CD4-positive, alpha-beta T cell (primary cell): ENCODE data around the gene TGFBR2. TPM values are rescaled to one million over a fixed set of nuclear protein-coding genes. Genes with fewer than 3 reads are reported as not detected.

Experiments used
- ATAC-seq: fragments of 200-7000 bp; cut with Tn5 transposase; one replicate; pipeline ENCODE4 v1.10.0; 2022; ENCODE audit warnings: mild to moderate bottlenecking; ENCODE audit not compliant: poor library complexity
- CTCF ChIA-PET: fragments of 350-600 bp; sonication (Branson Sonifier 250); formaldehyde crosslinking; loops from one replicate; lab custom pipeline; 2021; ENCODE audit warnings: antibody characterized with exemption, inconsistent platforms; lab: Charles Lee
- POLR2A ChIA-PET: fragments of 350-600 bp; sonication (Branson Sonifier 250); formaldehyde crosslinking; loops from one replicate; lab custom pipeline; 2021; ENCODE audit warnings: antibody characterized with exemption, inconsistent platforms; lab: Charles Lee
- DNase-seq, 14 experiments: peaks; one replicate each; pipeline ENCODE4 v3.0.0-alpha.2; 2013 to 2020; ENCODE audit warnings: mixed read lengths in 2 of 14
- H3K27ac ChIP-seq, 2 donors: one replicate each; pipeline versions ENCODE4 v1.5.1 to v1.7.0; 2013; ENCODE audit warnings: low read length in 2 of 2, low read depth in 1 of 2, mild to moderate bottlenecking in 1 of 2
- H3K27me3 ChIP-seq, 2 experiments: 1 replicate in 1 of 2; 2 replicates in 1 of 2; pipeline versions ENCODE4 v1.6.1 to v1.7.0; 2013; ENCODE audit warnings: low read length in 2 of 2, control low read depth in 1 of 2, mild to moderate bottlenecking in 1 of 2, moderate library complexity in 1 of 2; ENCODE audit not compliant: insufficient read depth in 2 of 2, control insufficient read depth in 1 of 2
- H3K36me3 ChIP-seq: one replicate; pipeline ENCODE4 v1.6.1; 2013; ENCODE audit warnings: low read length, control low read depth; ENCODE audit not compliant: insufficient read depth
- H3K4me1 ChIP-seq: one replicate; pipeline ENCODE4 v1.6.1; 2013; ENCODE audit warnings: low read length, control low read depth; ENCODE audit not compliant: insufficient read depth
- H3K4me3 ChIP-seq: one replicate; pipeline ENCODE4 v1.5.1; 2013; ENCODE audit warnings: mild to moderate bottlenecking, low read length, moderate library complexity
- H3K9me3 ChIP-seq, 2 experiments: 1 replicate in 1 of 2; 2 replicates in 1 of 2; pipeline versions ENCODE4 v1.6.1 to v1.7.0; 2013; ENCODE audit warnings: low read length in 2 of 2, mild to moderate bottlenecking in 2 of 2, control low read depth in 1 of 2, moderate library complexity in 1 of 2; ENCODE audit not compliant: control insufficient read depth in 1 of 2, insufficient read depth in 1 of 2
- H3K27ac Mint-ChIP-seq: one replicate; pipeline ENCODE4 v1.8.0; 2020; ENCODE audit warnings: mixed read lengths
- H3K27me3 Mint-ChIP-seq: one replicate; pipeline ENCODE4 v1.8.0; 2021; ENCODE audit warnings: mixed read lengths
- H3K36me3 Mint-ChIP-seq: one replicate; pipeline ENCODE4 v1.8.0; 2021; ENCODE audit warnings: low read depth, mixed read lengths
- H3K4me1 Mint-ChIP-seq: one replicate; pipeline ENCODE4 v1.8.0; 2021; ENCODE audit warnings: low read depth, mixed read lengths
- H3K4me3 Mint-ChIP-seq: one replicate; pipeline ENCODE4 v1.8.0; 2020; ENCODE audit warnings: mild to moderate bottlenecking, mixed read lengths
- H3K9me3 Mint-ChIP-seq: one replicate; pipeline ENCODE4 v1.8.0; 2020; ENCODE audit warnings: mixed read lengths
- CTCF ChIP-seq: fragments of 200-600 bp; IDR thresholded peaks from one replicate; pipeline ENCODE4 v1.8.0; 2022; ENCODE audit warnings: antibody characterized with exemption, mild to moderate bottlenecking
- intact Hi-C, 2 experiments: fragments of 100-400 bp; cut with DNase I in 1 of 2; cut with micrococcal nuclease in 1 of 2; formaldehyde crosslinking; loops; one replicate each; pipeline versions ENCODE4 v1.15.1 to v1.9.0; 2023 to 2025; cut with DNase I, micrococcal nuclease
- total RNA-seq, 174 experiments: library from RNA in 2 of 174; stranded (reverse) in 2 of 174; gene quantifications; one replicate each; pipeline ENCODE4 v1.2.3 and lab custom pipeline; 2021 to 2026

Gene TGFBR2
- total RNA-seq, 2 experiments from 2014 or later = 203 to 205 TPM

- H3K9me3 Mint-ChIP-seq = peaks cover 2% of the 10 kb centered on the region
- no peaks in the 10 kb centered on the region for H3K27me3 Mint-ChIP-seq
- H3K4me1 ChIP-seq = no peaks in the 10 kb centered on the region
- ATAC-seq (no peak), DNase-seq (no peak)
- H3K4me3 Mint-ChIP-seq = no peak overlapping the region
- H3K36me3 Mint-ChIP-seq = no peaks in the 10 kb centered on the region
- H3K4me3 ChIP-seq = no peak overlapping the region
- H3K27ac Mint-ChIP-seq = no peak overlapping the region
- intact Hi-C loops = no loop called here
- H3K36me3 ChIP-seq = no peaks in the 10 kb centered on the region
- TF ChIP-seq CTCF = no peak
- H3K9me3 ChIP-seq = no peaks in the 10 kb centered on the region
- CTCF ChIA-PET = no interaction called here
- H3K4me1 Mint-ChIP-seq = no peaks in the 10 kb centered on the region
- POLR2A ChIA-PET = interaction anchor here (1.0 kb wide), 1 partner anchor 17 kb away, joined by 3 read pairs; no protein-coding TSS in a partner anchor
- H3K27ac ChIP-seq = no peak overlapping the region
- H3K27me3 ChIP-seq = no peaks in the 10 kb centered on the region
These were observed 114.9 kb downstream of the TGFBR2 start for GRCh38 chr3:30721314-30721634.

- Histone ChIP-seq H3K4me1 (no peaks in the 10 kb centered on the region), H3K4me3 (no peak overlapping the region), H3K27ac (no peak overlapping the region), H3K27me3 (no peaks in the 10 kb centered on the region), H3K36me3 (no peaks in the 10 kb centered on the region), H3K9me3 (no peaks in the 10 kb centered on the region)
- no peak for TF ChIP-seq CTCF
- Mint-ChIP-seq H3K27ac (no peak overlapping the region), H3K36me3 (no peaks in the 10 kb centered on the region), H3K4me3 (no peak overlapping the region), H3K4me1 (no peaks in the 10 kb centered on the region), H3K27me3 (no peaks in the 10 kb centered on the region), H3K9me3 (no peaks in the 10 kb centered on the region)
- intact Hi-C loops = no loop called here
- ATAC-seq = no peak
- no peak for DNase-seq
- ChIA-PET CTCF (no interaction called here), POLR2A (interaction anchor here (1.0 kb wide), 1 partner anchor 9 kb away, joined by 4 read pairs; no protein-coding TSS in a partner anchor)
These were observed 116.8 kb downstream of the TGFBR2 start for GRCh38 chr3:30723211-30723610.

GRCh38 chr3:30724863-30725262 lies 118.5 kb downstream of the TGFBR2 start:
- Mint-ChIP-seq H3K36me3 (no peaks in the 10 kb centered on the region), H3K27me3 (no peaks in the 10 kb centered on the region), H3K4me3 (no peak overlapping the region), H3K4me1 (peaks cover 15% of the 10 kb centered on the region), H3K9me3 (no peaks in the 10 kb centered on the region), H3K27ac (no peak overlapping the region)
- H3K27ac ChIP-seq = no peak overlapping the region
- no peak for DNase-seq
- H3K9me3 ChIP-seq = no peaks in the 10 kb centered on the region
- no peak for ATAC-seq
- H3K4me1 ChIP-seq = no peaks in the 10 kb centered on the region
- no peaks in the 10 kb centered on the region for H3K27me3 ChIP-seq
- no peaks in the 10 kb centered on the region for H3K36me3 ChIP-seq
- TF ChIP-seq CTCF = no peak
- no peak overlapping the region for H3K4me3 ChIP-seq
- ChIA-PET POLR2A (no interaction called here), CTCF (no interaction called here)
- intact Hi-C loops = no loop called here
